Epidermal melanocyte (primary cell): ENCODE data around the gene SH3PXD2B.
"Not testable (repeated sequence)": the region's sequence is repeated elsewhere in the genome, so short reads cannot be mapped to it uniquely, and the experiment has no call there.

ENCODE experiments used
- DNase-seq: peaks from one replicate; pipeline ENCODE4 v3.0.0; 2011; ENCODE audit warnings: low spot score; ENCODE audit not compliant: insufficient read length

Gene SH3PXD2B

GRCh38 chr5:172371684-172372083, 82.6 kb downstream of the SH3PXD2B start:
- DNase-seq, result no peak

GRCh38 chr5:172370648-172371545, 83.4 kb downstream of the SH3PXD2B start:
- no peak for DNase-seq

GRCh38 chr5:172370237-172370640, 84.1 kb downstream of the SH3PXD2B start:
- no peak for DNase-seq

GRCh38 chr5:172368699-172369098, 85.6 kb downstream of the SH3PXD2B start:
- DNase-seq, result not testable (repeated sequence)

- DNase-seq, result no peak
These were observed 88.2 kb downstream of the SH3PXD2B start for GRCh38 chr5:172365948-172366608.

GRCh38 chr5:172364773-172365172, 89.6 kb downstream of the SH3PXD2B start:
- no peak for DNase-seq

GRCh38 chr5:172362755-172363154, 91.6 kb downstream of the SH3PXD2B start:
- no peak for DNase-seq

- DNase-seq, result peak; percentile 32
These were observed 92.6 kb downstream of the SH3PXD2B start for GRCh38 chr5:172361566-172362238.

GRCh38 chr5:172358345-172358744, 96.0 kb downstream of the SH3PXD2B start:
- DNase-seq, result no peak

GRCh38 chr5:172356527-172356926, 97.8 kb downstream of the SH3PXD2B start:
- no peak for DNase-seq

- no peak for DNase-seq
These were observed 98.3 kb downstream of the SH3PXD2B start for GRCh38 chr5:172356047-172356446.

GRCh38 chr5:172353846-172354245, 100.5 kb downstream of the SH3PXD2B start:
- no peak for DNase-seq

- DNase-seq, result no peak
These were observed 101.0 kb downstream of the SH3PXD2B start for GRCh38 chr5:172353271-172353812.

GRCh38 chr5:172352526-172352925, 101.8 kb downstream of the SH3PXD2B start:
- not testable (repeated sequence) for DNase-seq

- no peak for DNase-seq
These were observed 103.0 kb downstream of the SH3PXD2B start for GRCh38 chr5:172351240-172351778.

- DNase-seq, result no peak
These were observed 103.8 kb downstream of the SH3PXD2B start for GRCh38 chr5:172350212-172351181.

- not testable (repeated sequence) for DNase-seq
These were observed 105.6 kb downstream of the SH3PXD2B start for GRCh38 chr5:172348733-172349132.

GRCh38 chr5:172348084-172348483, 106.2 kb downstream of the SH3PXD2B start:
- DNase-seq, result no peak

GRCh38 chr5:172347496-172348052, 106.8 kb downstream of the SH3PXD2B start:
- no peak for DNase-seq

GRCh38 chr5:172345881-172346280, 108.4 kb downstream of the SH3PXD2B start:
- no peak for DNase-seq
